ENCODE results near the gene TLR10. TPM values are rescaled to one million over a fixed set of nuclear protein-coding genes. Genes with fewer than 3 reads are reported as not detected.

The TLR10 gene
- polyA plus RNA-seq, 12 donors, result 0.14 to 3.1 (median 0.35) TPM; not detected in 2

- peak; percentile 84 for DNase-seq
Observed at GRCh38 chr4:38730830-38731646, 51.8 kb downstream of the TLR10 start.

- no peak for DNase-seq
Observed at GRCh38 chr4:38730493-38730829, 52.3 kb downstream of the TLR10 start.

GRCh38 chr4:38728631-38729141, 54.1 kb downstream of the TLR10 start:
- no peak for DNase-seq

GRCh38 chr4:38724475-38724808, 58.3 kb downstream of the TLR10 start:
- no peak for DNase-seq

GRCh38 chr4:38723726-38724474, 58.9 kb downstream of the TLR10 start:
- DNase-seq, result no peak

- no peak for DNase-seq
Observed at GRCh38 chr4:38723114-38723513, 59.7 kb downstream of the TLR10 start.

Other genes starting within 250 kb of the TLR10 start
- 10 to 100 TPM in 11 of 12 donors, not detected in 1; 32.6 to 55.8 (median 39.1) TPM for gene KLF3, start 118.8 kb downstream of the TLR10 start, polyA plus RNA-seq (ENCODE audit: insufficient read length in 12 of 12)
- gene TLR1, start 21.8 kb upstream of the TLR10 start, polyA plus RNA-seq (ENCODE audit: insufficient read length in 12 of 12), result 1 to 10 TPM in 10 of 12 donors, not detected in 2; 1.9 to 6.0 (median 3.3) TPM
- gene TLR6, start 73.8 kb upstream of the TLR10 start, polyA plus RNA-seq (ENCODE audit: insufficient read length in 12 of 12), result 1 to 10 TPM in 7 of 12 donors, under 1 TPM in 3, not detected in 2; 0.82 to 2.6 (median 1.4) TPM
- gene FAM114A1, start 84.8 kb upstream of the TLR10 start, polyA plus RNA-seq (ENCODE audit: insufficient read length in 12 of 12), result 100 to 1,000 TPM in 1 of 12 donors, 10 to 100 TPM in 11; 50.5 to 219 (median 59.4) TPM
- gene TMEM156, start 249.4 kb upstream of the TLR10 start, polyA plus RNA-seq (ENCODE audit: insufficient read length in 12 of 12), result 1 to 10 TPM in 1 of 12 donors, under 1 TPM in 9, not detected in 2; 0.10 to 1.8 (median 0.19) TPM

Data from muscle of arm (tissue), 12 donors.